ENCODE measurements around the gene BRICD5. TPM values are rescaled to one million over a fixed set of nuclear protein-coding genes. Genes with fewer than 3 reads are reported as not detected.

The BRICD5 gene
- total RNA-seq, 4 donors from 2014 or later: 1.2 to 6.8 (median 5.7) TPM

DNA sequence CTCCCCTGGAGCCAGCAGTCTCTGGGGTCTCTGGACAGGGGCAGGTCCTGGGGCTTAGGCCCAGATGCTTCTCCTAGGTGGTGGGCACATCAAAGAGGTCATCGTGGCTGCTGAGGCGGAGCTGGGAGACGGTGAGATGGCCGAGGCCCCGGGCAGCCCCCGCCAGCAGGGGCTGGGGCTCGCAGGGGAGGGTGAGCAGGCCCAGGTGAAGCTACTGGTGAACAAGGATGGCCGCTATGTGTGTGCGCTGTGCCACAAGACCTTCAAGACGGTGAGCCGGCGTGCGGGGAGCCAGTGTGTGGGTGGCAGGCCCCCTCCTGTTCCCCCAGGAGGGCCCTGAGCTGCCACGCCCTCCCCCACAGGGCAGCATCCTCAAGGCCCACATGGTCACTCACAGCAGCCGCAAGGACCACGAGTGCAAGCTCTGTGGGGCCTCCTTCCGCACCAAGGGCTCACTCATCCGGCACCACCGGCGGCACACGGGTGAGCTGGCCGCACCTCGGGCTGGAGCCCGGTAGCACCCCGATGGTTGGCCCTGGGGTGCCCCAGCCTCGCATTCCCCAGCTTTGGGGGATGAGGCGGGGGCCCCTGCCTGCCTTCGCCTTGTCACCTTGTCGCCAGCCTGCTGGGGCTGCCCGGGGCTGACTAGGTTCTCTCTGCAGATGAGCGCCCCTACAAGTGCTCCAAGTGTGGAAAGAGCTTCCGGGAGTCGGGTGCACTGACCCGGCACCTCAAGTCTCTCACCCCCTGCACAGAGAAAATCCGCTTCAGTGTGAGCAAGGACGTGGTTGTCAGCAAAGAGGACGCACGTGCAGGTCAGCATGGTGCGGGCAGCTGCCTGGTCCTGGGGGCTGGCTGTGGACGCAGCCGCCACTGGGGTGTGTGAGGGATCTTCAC, 21.7 kb upstream of the BRICD5 start:
- DNase-seq (ENCODE audit: extremely low spot score): no peak
- Histone ChIP-seq H3K27me3 (peaks cover 9 to 57% (median 14%) of the 10 kb centered on the region in 4 donors), H3K4me1 (peaks cover 13 to 18% (median 18%) of the 10 kb centered on the region in 4 donors), H3K27ac (replicated peaks in 1 of 4) (no peak overlapping the region), H3K36me3 (peaks cover 69 to 86% (median 83%) of the 10 kb centered on the region in 4 donors), H3K4me3 (no peak overlapping the region), H3K9me3 (no peaks in the 10 kb centered on the region)
- WGBS: 92% methylated on average over 13 of the region's 41 CpGs
- intact Hi-C loops (cut with DNase I): no loop called here
- TF ChIP-seq POLR2AphosphoS5 (IDR thresholded peaks at IDR 0.05): no peak
- TF ChIP-seq, protein P1, sequence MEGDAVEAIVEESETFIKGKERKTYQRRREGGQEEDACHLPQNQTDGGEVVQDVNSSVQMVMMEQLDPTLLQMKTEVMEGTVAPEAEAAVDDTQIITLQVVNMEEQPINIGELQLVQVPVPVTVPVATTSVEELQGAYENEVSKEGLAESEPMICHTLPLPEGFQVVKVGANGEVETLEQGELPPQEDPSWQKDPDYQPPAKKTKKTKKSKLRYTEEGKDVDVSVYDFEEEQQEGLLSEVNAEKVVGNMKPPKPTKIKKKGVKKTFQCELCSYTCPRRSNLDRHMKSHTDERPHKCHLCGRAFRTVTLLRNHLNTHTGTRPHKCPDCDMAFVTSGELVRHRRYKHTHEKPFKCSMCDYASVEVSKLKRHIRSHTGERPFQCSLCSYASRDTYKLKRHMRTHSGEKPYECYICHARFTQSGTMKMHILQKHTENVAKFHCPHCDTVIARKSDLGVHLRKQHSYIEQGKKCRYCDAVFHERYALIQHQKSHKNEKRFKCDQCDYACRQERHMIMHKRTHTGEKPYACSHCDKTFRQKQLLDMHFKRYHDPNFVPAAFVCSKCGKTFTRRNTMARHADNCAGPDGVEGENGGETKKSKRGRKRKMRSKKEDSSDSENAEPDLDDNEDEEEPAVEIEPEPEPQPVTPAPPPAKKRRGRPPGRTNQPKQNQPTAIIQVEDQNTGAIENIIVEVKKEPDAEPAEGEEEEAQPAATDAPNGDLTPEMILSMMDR (IDR thresholded peaks at IDR 0.05): no peak
- TF ChIP-seq EP300 (IDR thresholded peaks at IDR 0.05): no peak
- no peak for TF ChIP-seq POLR2A (IDR thresholded peaks at IDR 0.05; ENCODE audit: low read depth)

DNA sequence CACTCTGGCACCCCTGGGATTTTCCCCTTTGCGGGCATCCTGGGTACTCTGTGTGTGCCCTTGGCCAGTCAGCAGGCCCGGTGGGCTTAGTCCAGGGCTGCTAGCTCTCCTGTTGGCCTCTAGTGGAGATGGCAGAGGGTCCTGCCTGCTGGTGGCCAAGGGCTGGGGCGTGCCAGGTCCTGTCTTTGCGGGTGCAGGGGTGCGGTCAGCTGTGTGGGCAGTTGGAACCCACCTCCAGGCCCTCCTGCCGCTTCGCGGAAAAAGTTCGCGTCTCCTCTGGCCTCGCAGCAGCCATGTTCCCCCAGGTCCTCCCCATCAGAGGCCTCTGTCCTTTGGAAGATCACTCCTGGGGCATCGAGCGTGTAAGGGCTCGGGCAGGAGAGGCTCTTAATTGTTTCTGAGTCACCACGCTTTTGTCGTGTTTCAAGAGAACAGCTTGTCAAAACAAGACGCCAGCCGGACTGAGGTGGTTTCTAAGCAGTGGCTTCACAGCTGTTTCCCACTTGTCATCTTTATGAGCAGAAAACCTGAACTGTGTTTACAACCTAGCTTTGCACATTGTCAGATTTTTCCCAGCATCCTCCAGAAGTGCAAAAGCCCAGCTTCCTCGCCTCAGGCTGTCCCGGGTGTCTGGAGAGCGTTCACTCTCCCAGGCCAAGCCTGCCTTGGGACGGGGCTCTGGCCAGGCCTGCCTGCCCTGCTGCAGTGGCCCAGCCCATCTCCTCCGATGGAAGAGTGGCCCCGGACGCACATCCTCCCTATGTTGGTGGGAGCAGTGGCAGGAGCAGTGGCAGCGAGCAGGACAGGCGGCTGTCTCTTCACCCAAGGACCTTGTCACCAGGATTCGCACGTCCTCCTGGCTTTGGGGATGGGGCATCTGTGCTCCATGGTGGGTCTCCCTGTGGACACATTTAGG, 20.6 kb upstream of the BRICD5 start:
- no peak for DNase-seq (ENCODE audit: extremely low spot score)
- Histone ChIP-seq H3K36me3 (peaks cover 69 to 95% (median 92%) of the 10 kb centered on the region in 4 donors), H3K4me3 (no peak overlapping the region), H3K4me1 (peaks cover 10 to 18% (median 17%) of the 10 kb centered on the region in 4 donors), H3K9me3 (no peaks in the 10 kb centered on the region), H3K27me3 (peaks cover 0 to 46% (median 4%) of the 10 kb centered on the region in 4 donors), H3K27ac (replicated peaks in 1 of 4) (no peak overlapping the region)
- TF ChIP-seq, protein P1 (IDR thresholded peaks at IDR 0.05): no peak
- TF ChIP-seq POLR2AphosphoS5 (IDR thresholded peaks at IDR 0.05): no peak
- TF ChIP-seq POLR2A (IDR thresholded peaks at IDR 0.05; ENCODE audit: low read depth): no peak
- no peak for TF ChIP-seq EP300 (IDR thresholded peaks at IDR 0.05)
- intact Hi-C loops (cut with DNase I): no loop called here
- WGBS: 84% methylated on average over 16 of the region's 29 CpGs

GRCh38 chr16:2230376-2230775, 19.7 kb upstream of the BRICD5 start:
- Histone ChIP-seq H3K4me3 (no peak overlapping the region), H3K9me3 (no peaks in the 10 kb centered on the region), H3K27ac (replicated peaks in 1 of 4) (no peak overlapping the region), H3K4me1 (peaks cover 13 to 20% (median 19%) of the 10 kb centered on the region in 4 donors), H3K36me3 (peaks cover 64 to 90% (median 88%) of the 10 kb centered on the region in 4 donors), H3K27me3 (peaks cover 0 to 37% (median 3%) of the 10 kb centered on the region in 4 donors)
- intact Hi-C loops (cut with DNase I): no loop called here
- 92% methylated on average over 9 of the region's 13 CpGs for WGBS
- no peak for DNase-seq (ENCODE audit: extremely low spot score)
- no peak for TF ChIP-seq POLR2A (IDR thresholded peaks at IDR 0.05; ENCODE audit: low read depth)
- TF ChIP-seq POLR2AphosphoS5 (IDR thresholded peaks at IDR 0.05): no peak
- no peak for TF ChIP-seq EP300 (IDR thresholded peaks at IDR 0.05)
- TF ChIP-seq, protein P1 (IDR thresholded peaks at IDR 0.05): no peak

- no peak overlapping the region for H3K27ac ChIP-seq (replicated peaks in 1 of 4)
- peaks cover 19 to 27% (median 25%) of the 10 kb centered on the region in 4 donors for H3K4me1 ChIP-seq
- H3K9me3 ChIP-seq: no peaks in the 10 kb centered on the region
- peaks cover 0 to 30% (median 3%) of the 10 kb centered on the region in 4 donors for H3K27me3 ChIP-seq
- TF ChIP-seq, protein P1 (IDR thresholded peaks at IDR 0.05): no peak
- TF ChIP-seq POLR2AphosphoS5 (IDR thresholded peaks at IDR 0.05) (no peak), EP300 (IDR thresholded peaks at IDR 0.05) (no peak), POLR2A (IDR thresholded peaks at IDR 0.05; ENCODE audit: low read depth) (no peak)
- DNase-seq (ENCODE audit: extremely low spot score): no peak
- intact Hi-C loops (cut with DNase I): no loop called here
- no peak overlapping the region for H3K4me3 ChIP-seq
- H3K36me3 ChIP-seq: peaks cover 58 to 83% (median 82%) of the 10 kb centered on the region in 4 donors
- WGBS: 84% methylated on average over 21 of the region's 23 CpGs
Measured at GRCh38 chr16:2229632-2230250, 19.1 kb upstream of the BRICD5 start.
